D721Med (cell line): ENCODE data around the gene AAGAB.
"Not testable (repeated sequence)": the region's sequence is repeated elsewhere in the genome, so short reads cannot be mapped to it uniquely, and the experiment has no call there.

Experiments used
- DNase-seq: peaks from one replicate; pipeline ENCODE4 v3.0.0; 2011; ENCODE audit warnings: low spot score; ENCODE audit not compliant: insufficient read length
- FAIRE-seq: peaks from 2 replicates; lab custom pipeline; 2011; peaks lifted over from hg19 to GRCh38; lab: Jason Lieb, UNC
- CTCF ChIP-seq: IDR thresholded peaks from 2 replicates; pipeline ENCODE4 v1.5.1; 2012; ENCODE audit warnings: mild to moderate bottlenecking, control low read depth; ENCODE audit not compliant: insufficient read depth; ENCODE audit errors: missing control alignments

Gene AAGAB

GRCh38 chr15:67157521-67158252, 96.8 kb downstream of the AAGAB start:
- no peak for TF ChIP-seq CTCF
- DNase-seq (no peak), FAIRE-seq (no peak)

- no peak for DNase-seq
- TF ChIP-seq CTCF = no peak
- no peak for FAIRE-seq
Observed at GRCh38 chr15:67156834-67157233, 97.6 kb downstream of the AAGAB start.

GRCh38 chr15:67156426-67156825, 98.0 kb downstream of the AAGAB start:
- FAIRE-seq (no peak), DNase-seq (no peak)
- no peak for TF ChIP-seq CTCF

GRCh38 chr15:67154249-67154648, 100.2 kb downstream of the AAGAB start:
- DNase-seq (no peak), FAIRE-seq (no peak)
- TF ChIP-seq CTCF = no peak

GRCh38 chr15:67153044-67153443, 101.4 kb downstream of the AAGAB start:
- not testable (repeated sequence) for DNase-seq, FAIRE-seq

- DNase-seq (no peak), FAIRE-seq (no peak)
- no peak for TF ChIP-seq CTCF
Observed at GRCh38 chr15:67152429-67152828, 102.0 kb downstream of the AAGAB start.
